Measurements from ENCODE around the gene CEMIP. TPM values are rescaled to one million over a fixed set of nuclear protein-coding genes. Genes with fewer than 3 reads are reported as not detected.

The CEMIP gene, protein sequence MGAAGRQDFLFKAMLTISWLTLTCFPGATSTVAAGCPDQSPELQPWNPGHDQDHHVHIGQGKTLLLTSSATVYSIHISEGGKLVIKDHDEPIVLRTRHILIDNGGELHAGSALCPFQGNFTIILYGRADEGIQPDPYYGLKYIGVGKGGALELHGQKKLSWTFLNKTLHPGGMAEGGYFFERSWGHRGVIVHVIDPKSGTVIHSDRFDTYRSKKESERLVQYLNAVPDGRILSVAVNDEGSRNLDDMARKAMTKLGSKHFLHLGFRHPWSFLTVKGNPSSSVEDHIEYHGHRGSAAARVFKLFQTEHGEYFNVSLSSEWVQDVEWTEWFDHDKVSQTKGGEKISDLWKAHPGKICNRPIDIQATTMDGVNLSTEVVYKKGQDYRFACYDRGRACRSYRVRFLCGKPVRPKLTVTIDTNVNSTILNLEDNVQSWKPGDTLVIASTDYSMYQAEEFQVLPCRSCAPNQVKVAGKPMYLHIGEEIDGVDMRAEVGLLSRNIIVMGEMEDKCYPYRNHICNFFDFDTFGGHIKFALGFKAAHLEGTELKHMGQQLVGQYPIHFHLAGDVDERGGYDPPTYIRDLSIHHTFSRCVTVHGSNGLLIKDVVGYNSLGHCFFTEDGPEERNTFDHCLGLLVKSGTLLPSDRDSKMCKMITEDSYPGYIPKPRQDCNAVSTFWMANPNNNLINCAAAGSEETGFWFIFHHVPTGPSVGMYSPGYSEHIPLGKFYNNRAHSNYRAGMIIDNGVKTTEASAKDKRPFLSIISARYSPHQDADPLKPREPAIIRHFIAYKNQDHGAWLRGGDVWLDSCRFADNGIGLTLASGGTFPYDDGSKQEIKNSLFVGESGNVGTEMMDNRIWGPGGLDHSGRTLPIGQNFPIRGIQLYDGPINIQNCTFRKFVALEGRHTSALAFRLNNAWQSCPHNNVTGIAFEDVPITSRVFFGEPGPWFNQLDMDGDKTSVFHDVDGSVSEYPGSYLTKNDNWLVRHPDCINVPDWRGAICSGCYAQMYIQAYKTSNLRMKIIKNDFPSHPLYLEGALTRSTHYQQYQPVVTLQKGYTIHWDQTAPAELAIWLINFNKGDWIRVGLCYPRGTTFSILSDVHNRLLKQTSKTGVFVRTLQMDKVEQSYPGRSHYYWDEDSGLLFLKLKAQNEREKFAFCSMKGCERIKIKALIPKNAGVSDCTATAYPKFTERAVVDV (N-terminal part only)
- not detected for total RNA-seq
- not detected for polyA plus RNA-seq

DNA sequence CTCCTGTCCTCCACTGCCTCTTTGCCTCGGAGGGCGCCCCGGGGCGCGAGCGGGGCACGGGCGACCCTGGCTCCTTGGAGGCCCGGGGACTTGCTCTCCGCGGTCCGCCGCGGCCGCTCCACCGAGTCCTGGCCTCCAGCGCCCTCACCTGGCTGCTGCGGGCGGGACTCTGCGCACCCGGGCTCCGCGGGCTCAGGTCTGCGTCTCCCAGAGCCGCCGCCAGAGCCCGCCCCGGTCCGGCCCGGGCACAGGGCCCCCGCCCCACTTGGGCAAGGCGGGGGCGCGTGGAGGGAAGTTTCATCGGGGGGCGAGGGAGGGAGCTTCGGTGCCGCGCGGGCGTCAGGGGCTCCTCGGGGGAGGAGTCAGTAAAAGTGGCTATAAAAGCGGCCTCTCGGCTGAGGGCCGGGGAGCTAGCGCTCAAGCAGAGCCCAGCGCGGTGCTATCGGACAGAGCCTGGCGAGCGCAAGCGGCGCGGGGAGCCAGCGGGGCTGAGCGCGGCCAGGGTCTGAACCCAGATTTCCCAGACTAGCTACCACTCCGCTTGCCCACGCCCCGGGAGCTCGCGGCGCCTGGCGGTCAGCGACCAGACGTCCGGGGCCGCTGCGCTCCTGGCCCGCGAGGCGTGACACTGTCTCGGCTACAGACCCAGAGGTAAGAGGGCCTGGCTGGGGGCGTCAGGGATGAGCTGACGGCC is at the start of gene CEMIP:
CEMIP (plus strand) TSS at position 407 of the 694 bp plus-strand sequence. CDS start 94,510 bp downstream, outside the sequence.
- Histone ChIP-seq H3K4me1 (ENCODE audit: insufficient read depth, low read length) (no peaks in the 10 kb centered on the region), H3K4me3 (ENCODE audit: low read length) (no peak within 1 kb of the TSS), H3K27me3 (ENCODE audit: insufficient read depth, low read length, poor library complexity, severe bottlenecking) (peaks cover 24% of the 10 kb centered on the region), H3K36me3 (ENCODE audit: insufficient read depth, low read length) (no peaks in the 10 kb centered on the region), H3K27ac (ENCODE audit: low read depth, low read length) (no peak within 1 kb of the TSS), H3K9me3 (ENCODE audit: low read length) (no peaks in the 10 kb centered on the region)
- DNase-seq: peak in 2 of 5 donors; percentile 18 to 40
- Mint-ChIP-seq H3K36me3 (no peaks in the 10 kb centered on the region), H3K27ac (peak within 1 kb of the TSS in 1 of 8 donors; percentile 50), H3K27me3 (peaks cover 39 to 54% of the 10 kb centered on the region in 2 donors), H3K4me3 (peak within 1 kb of the TSS in 5 of 7 donors; percentile 32 to 57 (median 45)), H3K9me3 (no peaks in the 10 kb centered on the region), H3K4me1 (peaks cover 5 to 20% (median 17%) of the 10 kb centered on the region in 3 donors)
- CTCF ChIA-PET: interaction anchor here (0.6 to 7.0 kb wide), 2 partner anchors 14 to 324 kb away, joined by 3 to 51 read pairs; no protein-coding TSS in a partner anchor
- POLR2A ChIA-PET: no interaction called here

DNA sequence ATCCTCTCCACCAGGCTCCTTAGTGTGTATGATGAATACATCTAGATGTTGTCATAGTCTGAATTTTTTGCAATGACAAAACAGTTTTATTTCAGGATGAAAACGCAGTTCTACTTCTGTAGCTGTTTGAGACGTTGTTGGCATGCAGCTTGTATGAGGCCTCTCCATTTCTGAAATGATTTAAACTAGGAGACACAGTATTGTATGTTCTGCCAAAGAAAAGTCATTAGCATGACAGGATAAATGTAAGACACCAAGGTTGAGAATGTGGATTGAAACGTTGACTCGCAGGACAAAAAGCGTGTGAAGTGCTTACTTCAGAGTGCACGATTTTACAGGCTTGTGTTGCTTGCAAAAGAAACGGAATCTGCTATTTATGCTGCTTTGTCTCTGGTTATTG is 48.8 kb upstream of the CEMIP start:
- H3K4me3 Mint-ChIP-seq: no peak overlapping the region
- DNase-seq: no peak
- no peaks in the 10 kb centered on the region for H3K27me3 ChIP-seq (ENCODE audit: insufficient read depth, low read length, poor library complexity, severe bottlenecking)
- peaks cover 0 to 6% (median 4%) of the 10 kb centered on the region in 3 donors for H3K36me3 Mint-ChIP-seq
- no peaks in the 10 kb centered on the region for H3K4me1 Mint-ChIP-seq
- no peaks in the 10 kb centered on the region for H3K27me3 Mint-ChIP-seq
- H3K4me1 ChIP-seq (ENCODE audit: insufficient read depth, low read length): no peaks in the 10 kb centered on the region
- no peak overlapping the region for H3K27ac Mint-ChIP-seq
- H3K36me3 ChIP-seq (ENCODE audit: insufficient read depth, low read length): no peaks in the 10 kb centered on the region
- H3K9me3 Mint-ChIP-seq: peaks cover 0 to 3% (median 0%) of the 10 kb centered on the region in 5 donors
- H3K27ac ChIP-seq (ENCODE audit: low read depth, low read length): no peak overlapping the region
- no peaks in the 10 kb centered on the region for H3K9me3 ChIP-seq (ENCODE audit: low read length)
- CTCF ChIA-PET: no interaction called here
- no peak overlapping the region for H3K4me3 ChIP-seq (ENCODE audit: low read length)
- POLR2A ChIA-PET: no interaction called here

DNA sequence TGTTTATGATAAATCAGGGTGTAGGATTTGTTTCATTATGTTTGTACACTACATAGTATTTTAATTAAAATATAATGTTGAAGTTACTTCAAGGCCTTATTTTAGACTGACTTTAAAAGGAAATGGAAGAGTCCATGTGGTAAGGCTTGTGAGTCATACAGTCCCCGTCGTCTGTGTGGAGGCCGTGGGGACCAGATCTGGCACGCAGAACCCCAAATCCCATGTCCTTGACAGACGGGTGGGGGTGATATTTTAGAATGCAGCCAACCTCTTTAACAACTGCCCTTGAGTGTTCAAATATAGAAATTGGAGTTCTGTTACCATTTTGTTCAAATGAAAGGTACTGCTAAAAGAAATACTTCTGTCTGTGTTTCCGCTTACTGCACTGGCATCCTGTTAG is 48.2 kb upstream of the CEMIP start:
- H3K36me3 Mint-ChIP-seq: peaks cover 0 to 5% (median 4%) of the 10 kb centered on the region in 3 donors
- DNase-seq: no peak
- Histone ChIP-seq H3K27ac (ENCODE audit: low read depth, low read length) (no peak overlapping the region), H3K4me3 (ENCODE audit: low read length) (no peak overlapping the region), H3K27me3 (ENCODE audit: insufficient read depth, low read length, poor library complexity, severe bottlenecking) (no peaks in the 10 kb centered on the region), H3K36me3 (ENCODE audit: insufficient read depth, low read length) (no peaks in the 10 kb centered on the region), H3K9me3 (ENCODE audit: low read length) (no peaks in the 10 kb centered on the region), H3K4me1 (ENCODE audit: insufficient read depth, low read length) (no peaks in the 10 kb centered on the region)
- peak overlapping the region in 1 of 8 donors; percentile 72 for H3K27ac Mint-ChIP-seq
- H3K9me3 Mint-ChIP-seq: peaks cover 0 to 2% (median 0%) of the 10 kb centered on the region in 5 donors
- ChIA-PET CTCF (no interaction called here), POLR2A (no interaction called here)
- no peaks in the 10 kb centered on the region for H3K4me1 Mint-ChIP-seq
- no peak overlapping the region for H3K4me3 Mint-ChIP-seq
- H3K27me3 Mint-ChIP-seq: no peaks in the 10 kb centered on the region

DNA sequence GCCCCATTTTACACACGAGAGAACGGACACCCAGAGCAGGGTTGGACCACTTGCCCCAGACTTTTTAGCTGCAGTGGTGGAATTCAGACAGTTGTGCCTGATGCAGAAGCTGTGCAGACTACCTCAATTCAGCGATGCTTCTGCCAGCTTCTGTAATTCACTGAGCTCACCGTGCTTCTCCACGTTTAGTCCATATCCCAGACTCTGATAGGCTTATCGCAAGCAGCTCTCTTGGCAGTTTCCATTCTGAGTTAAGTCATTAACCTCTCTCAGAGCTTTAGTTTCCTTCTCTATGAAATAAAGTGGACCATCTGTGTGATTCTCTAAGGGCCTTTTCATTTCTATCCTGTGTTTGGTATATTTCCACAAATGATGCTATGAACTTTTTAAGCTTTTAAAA is 47.0 kb upstream of the CEMIP start:
- Mint-ChIP-seq H3K4me1 (no peaks in the 10 kb centered on the region), H3K4me3 (no peak overlapping the region), H3K36me3 (no peaks in the 10 kb centered on the region), H3K9me3 (no peaks in the 10 kb centered on the region), H3K27me3 (no peaks in the 10 kb centered on the region), H3K27ac (no peak overlapping the region)
- Histone ChIP-seq H3K27ac (ENCODE audit: low read depth, low read length) (no peak overlapping the region), H3K9me3 (ENCODE audit: low read length) (no peaks in the 10 kb centered on the region), H3K36me3 (ENCODE audit: insufficient read depth, low read length) (no peaks in the 10 kb centered on the region), H3K4me1 (ENCODE audit: insufficient read depth, low read length) (no peaks in the 10 kb centered on the region), H3K4me3 (ENCODE audit: low read length) (no peak overlapping the region), H3K27me3 (ENCODE audit: insufficient read depth, low read length, poor library complexity, severe bottlenecking) (no peaks in the 10 kb centered on the region)
- ChIA-PET CTCF (no interaction called here), POLR2A (no interaction called here)
- no peak for DNase-seq

DNA sequence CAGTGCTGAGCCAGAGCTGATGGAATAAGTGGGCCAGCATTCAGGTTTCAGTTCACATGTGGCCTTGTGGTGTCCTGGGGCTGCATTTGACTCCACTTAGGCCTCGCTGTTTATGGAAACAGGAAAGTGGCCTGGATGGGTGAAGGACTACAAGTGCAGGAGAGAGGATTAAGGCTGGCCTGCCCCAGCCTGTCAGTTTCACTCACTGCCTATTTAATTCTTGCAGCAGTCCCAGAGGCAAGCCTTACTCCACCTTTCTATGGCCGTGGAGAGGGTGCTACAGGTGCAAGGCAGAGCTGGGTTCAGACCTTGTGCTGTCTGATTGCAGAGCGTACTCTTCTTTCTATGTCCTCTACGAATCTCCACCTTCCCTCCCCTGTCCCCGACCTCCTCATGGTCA is 46.4 kb upstream of the CEMIP start:
- no peaks in the 10 kb centered on the region for H3K9me3 ChIP-seq (ENCODE audit: low read length)
- CTCF ChIA-PET: no interaction called here
- no peak overlapping the region for H3K4me3 ChIP-seq (ENCODE audit: low read length)
- H3K36me3 ChIP-seq (ENCODE audit: insufficient read depth, low read length): no peaks in the 10 kb centered on the region
- no peaks in the 10 kb centered on the region for H3K27me3 ChIP-seq (ENCODE audit: insufficient read depth, low read length, poor library complexity, severe bottlenecking)
- H3K4me1 ChIP-seq (ENCODE audit: insufficient read depth, low read length): no peaks in the 10 kb centered on the region
- POLR2A ChIA-PET: no interaction called here
- Mint-ChIP-seq H3K27me3 (no peaks in the 10 kb centered on the region), H3K4me3 (no peak overlapping the region), H3K36me3 (peaks cover 0 to 3% (median 0%) of the 10 kb centered on the region in 3 donors), H3K9me3 (no peaks in the 10 kb centered on the region), H3K4me1 (no peaks in the 10 kb centered on the region), H3K27ac (no peak overlapping the region)
- no peak for DNase-seq
- H3K27ac ChIP-seq (ENCODE audit: low read depth, low read length): no peak overlapping the region

DNA sequence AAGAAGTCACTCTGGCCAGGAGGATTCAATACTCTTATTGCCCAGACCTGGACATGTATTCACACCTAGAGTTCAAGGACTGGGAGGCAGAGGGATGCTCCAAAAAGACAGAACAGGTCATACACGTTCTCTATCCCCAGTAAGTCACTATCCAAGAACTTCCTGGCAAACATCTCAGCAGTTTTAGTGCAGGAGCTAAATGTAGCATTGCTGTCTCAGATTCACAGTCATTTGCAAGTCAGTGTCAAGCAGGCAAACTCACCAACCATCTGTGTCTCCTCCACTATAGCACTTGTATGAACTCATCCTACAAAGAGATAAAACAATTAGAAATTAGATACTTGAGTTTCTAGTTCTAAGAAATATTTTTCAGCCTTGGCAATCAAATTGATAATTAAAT is 45.7 kb upstream of the CEMIP start:
- no peaks in the 10 kb centered on the region for H3K9me3 ChIP-seq (ENCODE audit: low read length)
- Mint-ChIP-seq H3K36me3 (peaks cover 0 to 8% (median 3%) of the 10 kb centered on the region in 3 donors), H3K4me3 (no peak overlapping the region), H3K27me3 (no peaks in the 10 kb centered on the region), H3K4me1 (no peaks in the 10 kb centered on the region), H3K27ac (no peak overlapping the region), H3K9me3 (no peaks in the 10 kb centered on the region)
- no peaks in the 10 kb centered on the region for H3K4me1 ChIP-seq (ENCODE audit: insufficient read depth, low read length)
- H3K4me3 ChIP-seq (ENCODE audit: low read length): no peak overlapping the region
- H3K27ac ChIP-seq (ENCODE audit: low read depth, low read length): no peak overlapping the region
- CTCF ChIA-PET: no interaction called here
- H3K36me3 ChIP-seq (ENCODE audit: insufficient read depth, low read length): no peaks in the 10 kb centered on the region
- POLR2A ChIA-PET: no interaction called here
- DNase-seq: no peak
- H3K27me3 ChIP-seq (ENCODE audit: insufficient read depth, low read length, poor library complexity, severe bottlenecking): no peaks in the 10 kb centered on the region

DNA sequence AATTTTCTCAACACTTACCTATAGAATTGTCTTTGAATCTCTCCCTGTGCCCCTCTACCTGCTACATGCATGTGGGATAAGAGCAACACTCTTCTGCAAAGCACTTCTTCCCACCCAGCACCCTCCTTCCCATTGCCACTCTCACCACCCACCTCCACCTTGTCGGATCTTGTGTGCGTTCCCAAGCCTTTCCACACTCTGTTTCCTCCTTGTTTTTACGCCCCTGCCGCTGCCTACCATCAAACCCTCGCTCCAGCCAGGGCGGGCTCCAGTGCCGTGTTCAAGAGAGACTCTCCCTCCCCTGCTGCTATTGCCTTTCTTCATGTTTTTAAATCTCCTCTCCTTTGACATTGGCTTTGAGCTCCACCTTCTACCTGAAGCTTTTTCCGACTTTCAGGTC is 43.8 kb upstream of the CEMIP start:
- no peaks in the 10 kb centered on the region for H3K27me3 Mint-ChIP-seq
- ChIA-PET CTCF (no interaction called here), POLR2A (no interaction called here)
- Histone ChIP-seq H3K27me3 (ENCODE audit: insufficient read depth, low read length, poor library complexity, severe bottlenecking) (no peaks in the 10 kb centered on the region), H3K4me1 (ENCODE audit: insufficient read depth, low read length) (no peaks in the 10 kb centered on the region), H3K4me3 (ENCODE audit: low read length) (no peak overlapping the region), H3K36me3 (ENCODE audit: insufficient read depth, low read length) (no peaks in the 10 kb centered on the region), H3K27ac (ENCODE audit: low read depth, low read length) (no peak overlapping the region), H3K9me3 (ENCODE audit: low read length) (no peaks in the 10 kb centered on the region)
- H3K4me1 Mint-ChIP-seq: no peaks in the 10 kb centered on the region
- no peak overlapping the region for H3K4me3 Mint-ChIP-seq
- H3K27ac Mint-ChIP-seq: no peak overlapping the region
- peaks cover 0 to 16% (median 3%) of the 10 kb centered on the region in 3 donors for H3K36me3 Mint-ChIP-seq
- peaks cover 0 to 2% (median 0%) of the 10 kb centered on the region in 5 donors for H3K9me3 Mint-ChIP-seq
- no peak for DNase-seq

Data from CD8-positive, alpha-beta memory T cell (primary cell).